Measurements from ENCODE around the gene HSPA12A. TPM values are rescaled to one million over a fixed set of nuclear protein-coding genes. Genes with fewer than 3 reads are reported as not detected.

The HSPA12A gene
- total and polyA plus RNA-seq, 3 experiments from 2014 or later: 0.04 to 0.07 TPM; not detected in 1

DNA sequence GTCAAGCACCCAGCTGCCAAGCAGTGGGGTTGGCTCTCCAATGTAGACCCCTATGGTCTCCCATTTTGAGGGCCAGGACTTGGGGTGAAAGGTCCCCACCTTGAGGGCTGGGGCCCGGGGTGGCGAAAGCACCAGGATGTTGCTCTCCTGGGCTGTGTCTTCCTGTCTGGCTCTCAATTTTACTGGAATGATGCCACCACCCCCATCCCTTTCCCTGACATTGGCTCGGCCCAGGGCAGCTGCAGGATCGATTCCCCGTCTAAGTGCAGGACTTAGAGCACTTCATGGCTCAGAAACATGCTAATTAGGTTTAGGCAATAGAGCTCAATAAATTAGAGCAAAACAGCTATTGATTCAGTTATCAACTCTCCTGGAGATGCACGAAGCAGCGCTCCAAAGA is 27.0 kb upstream of the HSPA12A start:
- Mint-ChIP-seq H3K4me3 (no peak overlapping the region), H3K27me3 (peaks cover 3 to 24% of the 10 kb centered on the region in 2 donors), H3K9me3 (no peaks in the 10 kb centered on the region), H3K27ac (no peak overlapping the region), H3K4me1 (no peaks in the 10 kb centered on the region), H3K36me3 (no peaks in the 10 kb centered on the region)
- DNase-seq: no peak
- Histone ChIP-seq H3K4me3 (ENCODE audit: low read length) (no peak overlapping the region), H3K27ac (ENCODE audit: low read depth, low read length) (no peak overlapping the region), H3K4me1 (ENCODE audit: insufficient read depth, low read length) (no peaks in the 10 kb centered on the region), H3K27me3 (ENCODE audit: insufficient read depth, low read length, poor library complexity, severe bottlenecking) (peaks cover 6% of the 10 kb centered on the region), H3K9me3 (ENCODE audit: low read length) (no peaks in the 10 kb centered on the region), H3K36me3 (ENCODE audit: insufficient read depth, low read length) (no peaks in the 10 kb centered on the region)
- CTCF ChIA-PET: no interaction called here
- POLR2A ChIA-PET: no interaction called here

DNA sequence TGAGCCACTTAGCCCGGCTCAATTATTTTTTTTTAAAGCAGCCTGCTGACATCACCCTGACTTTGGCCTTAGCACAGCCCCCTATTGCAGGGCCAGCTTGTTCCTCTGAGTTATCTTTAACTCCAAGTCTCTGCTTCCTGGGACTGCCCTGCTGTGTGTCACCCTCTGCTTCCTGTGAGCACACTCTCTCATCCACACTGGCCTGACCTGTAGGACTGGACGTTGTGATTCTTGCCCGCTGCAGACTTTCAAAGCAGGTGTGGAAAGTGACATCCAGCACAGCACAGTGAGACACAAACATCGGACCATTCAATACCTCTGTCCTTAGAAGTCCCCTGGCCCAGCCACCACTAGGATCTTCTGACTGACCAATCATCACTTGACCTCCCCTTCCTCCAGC is 26.4 kb upstream of the HSPA12A start:
- Mint-ChIP-seq H3K9me3 (no peaks in the 10 kb centered on the region), H3K27ac (no peak overlapping the region), H3K36me3 (no peaks in the 10 kb centered on the region), H3K4me3 (no peak overlapping the region), H3K4me1 (no peaks in the 10 kb centered on the region), H3K27me3 (peaks cover 3 to 24% of the 10 kb centered on the region in 2 donors)
- Histone ChIP-seq H3K27me3 (ENCODE audit: insufficient read depth, low read length, poor library complexity, severe bottlenecking) (peaks cover 6% of the 10 kb centered on the region), H3K4me1 (ENCODE audit: insufficient read depth, low read length) (no peaks in the 10 kb centered on the region), H3K4me3 (ENCODE audit: low read length) (no peak overlapping the region), H3K9me3 (ENCODE audit: low read length) (no peaks in the 10 kb centered on the region), H3K27ac (ENCODE audit: low read depth, low read length) (no peak overlapping the region), H3K36me3 (ENCODE audit: insufficient read depth, low read length) (no peaks in the 10 kb centered on the region)
- DNase-seq: no peak
- ChIA-PET CTCF (no interaction called here), POLR2A (no interaction called here)

DNA sequence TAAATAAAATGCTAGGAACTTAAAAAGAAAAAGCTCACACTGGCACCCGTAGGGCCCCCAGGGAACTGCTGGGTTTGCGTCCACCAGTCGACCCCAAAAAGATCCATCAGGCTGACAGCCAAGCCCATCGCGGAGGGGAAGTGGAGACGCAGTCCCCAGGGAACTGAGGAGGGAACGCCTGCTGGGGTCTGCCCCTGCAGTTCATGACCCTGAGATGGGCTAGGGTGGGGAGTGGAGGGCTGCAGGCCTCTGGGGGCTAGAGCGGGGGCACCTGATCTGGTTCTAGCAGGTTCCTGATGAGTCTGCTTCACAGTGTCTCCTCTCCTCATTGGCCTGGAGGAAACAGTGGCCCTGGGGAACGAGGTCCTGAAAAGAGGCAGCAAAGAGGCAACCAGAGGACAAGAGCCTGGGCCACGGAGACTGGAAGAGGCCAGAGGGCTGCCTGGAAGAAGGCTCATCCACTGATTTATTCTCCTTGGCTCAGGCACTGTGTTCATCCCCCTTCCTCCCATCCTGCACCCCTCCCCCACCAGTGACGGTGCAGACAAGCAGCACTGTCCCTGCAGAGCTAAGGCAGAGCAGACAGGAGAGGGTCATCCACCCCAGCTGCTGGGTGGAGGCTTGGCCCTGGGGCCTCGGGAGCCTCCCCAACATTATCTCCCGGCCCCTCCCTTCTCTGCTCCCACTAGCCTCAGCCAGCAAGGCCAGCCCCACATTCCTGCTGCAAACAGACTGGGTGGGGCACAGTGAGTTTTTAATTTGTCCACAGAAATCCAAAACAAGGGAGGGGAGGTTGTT is 24.7 kb upstream of the HSPA12A start:
- Histone ChIP-seq H3K36me3 (ENCODE audit: insufficient read depth, low read length) (no peaks in the 10 kb centered on the region), H3K27me3 (ENCODE audit: insufficient read depth, low read length, poor library complexity, severe bottlenecking) (peaks cover 6% of the 10 kb centered on the region), H3K9me3 (ENCODE audit: low read length) (no peaks in the 10 kb centered on the region), H3K4me3 (ENCODE audit: low read length) (no peak overlapping the region), H3K27ac (ENCODE audit: low read depth, low read length) (no peak overlapping the region), H3K4me1 (ENCODE audit: insufficient read depth, low read length) (no peaks in the 10 kb centered on the region)
- Mint-ChIP-seq H3K4me3 (no peak overlapping the region), H3K9me3 (peaks cover 0 to 1% (median 0%) of the 10 kb centered on the region in 5 donors), H3K4me1 (no peaks in the 10 kb centered on the region), H3K27ac (no peak overlapping the region), H3K27me3 (peaks cover 3 to 28% of the 10 kb centered on the region in 2 donors), H3K36me3 (no peaks in the 10 kb centered on the region)
- no peak for DNase-seq
- ChIA-PET POLR2A (no interaction called here), CTCF (interaction anchor here (1.0 kb wide), 1 partner anchor 12 kb away, joined by 3 read pairs; no protein-coding TSS in a partner anchor)

DNA sequence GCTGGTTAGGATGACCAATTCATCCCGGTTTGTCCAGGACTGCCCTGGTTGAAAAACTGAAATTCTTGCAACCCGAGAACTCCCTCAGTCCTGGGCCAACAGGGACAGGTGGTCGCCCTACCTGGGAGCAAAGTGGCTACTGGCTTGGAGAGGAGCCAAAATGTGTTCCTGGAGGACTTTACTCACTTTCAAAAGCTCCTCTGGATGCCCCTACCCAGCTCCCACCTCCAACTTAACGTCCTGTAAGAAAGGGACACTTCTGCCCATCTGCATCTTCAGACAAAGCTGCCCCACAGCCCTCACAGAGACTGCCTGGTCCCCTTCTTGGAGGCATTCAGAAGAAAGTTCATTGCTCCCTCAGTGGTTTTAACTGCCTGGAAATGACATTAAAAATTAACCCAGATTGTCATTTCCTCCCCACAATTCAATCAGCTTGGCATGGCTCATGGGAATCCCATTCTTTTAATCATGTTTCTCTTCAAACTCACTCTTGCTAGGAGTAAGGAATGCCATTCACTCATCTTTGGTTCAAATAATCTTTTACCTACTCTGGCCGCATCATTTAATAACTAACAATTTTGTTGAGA is 24.0 kb upstream of the HSPA12A start:
- no peaks in the 10 kb centered on the region for H3K9me3 ChIP-seq (ENCODE audit: low read length)
- H3K27ac Mint-ChIP-seq: no peak overlapping the region
- peaks cover 3 to 32% of the 10 kb centered on the region in 2 donors for H3K27me3 Mint-ChIP-seq
- H3K36me3 ChIP-seq (ENCODE audit: insufficient read depth, low read length): no peaks in the 10 kb centered on the region
- peaks cover 6% of the 10 kb centered on the region for H3K27me3 ChIP-seq (ENCODE audit: insufficient read depth, low read length, poor library complexity, severe bottlenecking)
- no peak overlapping the region for H3K4me3 Mint-ChIP-seq
- CTCF ChIA-PET: interaction anchor here (1.0 kb wide), 1 partner anchor 12 kb away, joined by 3 read pairs; no protein-coding TSS in a partner anchor
- no peak overlapping the region for H3K27ac ChIP-seq (ENCODE audit: low read depth, low read length)
- no peaks in the 10 kb centered on the region for H3K4me1 ChIP-seq (ENCODE audit: insufficient read depth, low read length)
- H3K9me3 Mint-ChIP-seq: peaks cover 0 to 1% (median 0%) of the 10 kb centered on the region in 5 donors
- H3K4me3 ChIP-seq (ENCODE audit: low read length): no peak overlapping the region
- H3K4me1 Mint-ChIP-seq: no peaks in the 10 kb centered on the region
- DNase-seq: no peak
- POLR2A ChIA-PET: no interaction called here
- H3K36me3 Mint-ChIP-seq: no peaks in the 10 kb centered on the region

DNA sequence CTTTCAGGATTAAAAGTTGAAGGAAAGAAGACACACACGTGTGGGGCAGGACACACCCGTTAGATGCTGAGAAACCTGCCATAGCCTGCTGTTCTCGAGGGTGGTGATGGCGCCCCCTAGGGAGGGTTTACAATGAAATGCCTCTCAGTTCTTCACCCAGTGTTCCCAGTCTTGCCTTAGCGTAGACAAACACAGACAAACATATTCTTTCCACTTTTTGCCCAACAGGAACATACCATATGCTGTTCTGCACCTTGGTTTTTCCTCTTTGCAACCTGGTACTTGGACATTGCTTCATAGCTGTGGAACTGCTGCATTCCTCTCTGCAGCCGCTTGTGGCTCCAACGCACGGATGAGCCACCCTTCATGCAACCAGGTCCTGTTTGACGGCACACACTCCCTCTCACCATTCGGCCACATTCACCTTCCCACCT is 23.3 kb upstream of the HSPA12A start:
- Histone ChIP-seq H3K27me3 (ENCODE audit: insufficient read depth, low read length, poor library complexity, severe bottlenecking) (peaks cover 6% of the 10 kb centered on the region), H3K9me3 (ENCODE audit: low read length) (no peaks in the 10 kb centered on the region), H3K36me3 (ENCODE audit: insufficient read depth, low read length) (no peaks in the 10 kb centered on the region), H3K27ac (ENCODE audit: low read depth, low read length) (no peak overlapping the region), H3K4me1 (ENCODE audit: insufficient read depth, low read length) (no peaks in the 10 kb centered on the region), H3K4me3 (ENCODE audit: low read length) (no peak overlapping the region)
- Mint-ChIP-seq H3K9me3 (peaks cover 0 to 1% (median 0%) of the 10 kb centered on the region in 5 donors), H3K4me3 (no peak overlapping the region), H3K36me3 (no peaks in the 10 kb centered on the region), H3K27me3 (peaks cover 3 to 35% of the 10 kb centered on the region in 2 donors), H3K27ac (no peak overlapping the region), H3K4me1 (no peaks in the 10 kb centered on the region)
- POLR2A ChIA-PET: no interaction called here
- DNase-seq: peak in 1 of 5 donors; percentile 28
- CTCF ChIA-PET: interaction anchor here (1.1 kb wide), 1 partner anchor 84 kb away, joined by 3 read pairs; no protein-coding TSS in a partner anchor

DNA sequence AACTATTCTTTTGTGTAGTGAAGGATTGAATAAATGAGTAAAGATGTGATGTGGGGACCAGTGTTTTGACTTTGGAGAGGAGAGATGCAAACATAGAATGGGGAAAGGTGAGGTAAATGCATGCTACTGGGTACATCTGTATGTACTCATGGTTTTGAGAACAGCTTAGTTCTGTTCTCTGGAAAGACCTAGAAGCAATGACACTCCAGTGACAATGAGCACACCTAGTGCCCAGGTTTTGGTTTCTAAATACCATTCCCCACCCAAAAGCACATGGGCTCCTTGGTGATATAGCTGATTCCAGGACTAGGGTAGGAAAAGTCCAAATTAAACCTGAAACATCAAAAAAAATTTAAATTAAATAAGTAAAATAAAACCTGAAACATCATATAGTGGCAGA is 22.6 kb upstream of the HSPA12A start:
- Mint-ChIP-seq H3K27me3 (peaks cover 3 to 32% of the 10 kb centered on the region in 2 donors), H3K4me3 (no peak overlapping the region), H3K27ac (no peak overlapping the region), H3K9me3 (peaks cover 0 to 2% (median 0%) of the 10 kb centered on the region in 5 donors), H3K36me3 (no peaks in the 10 kb centered on the region), H3K4me1 (no peaks in the 10 kb centered on the region)
- POLR2A ChIA-PET: no interaction called here
- Histone ChIP-seq H3K4me1 (ENCODE audit: insufficient read depth, low read length) (no peaks in the 10 kb centered on the region), H3K27ac (ENCODE audit: low read depth, low read length) (no peak overlapping the region), H3K27me3 (ENCODE audit: insufficient read depth, low read length, poor library complexity, severe bottlenecking) (peaks cover 6% of the 10 kb centered on the region), H3K9me3 (ENCODE audit: low read length) (no peaks in the 10 kb centered on the region), H3K36me3 (ENCODE audit: insufficient read depth, low read length) (no peaks in the 10 kb centered on the region), H3K4me3 (ENCODE audit: low read length) (no peak overlapping the region)
- CTCF ChIA-PET: interaction anchor here (1.1 kb wide), 1 partner anchor 83 kb away, joined by 3 read pairs; no protein-coding TSS in a partner anchor
- no peak for DNase-seq

DNA sequence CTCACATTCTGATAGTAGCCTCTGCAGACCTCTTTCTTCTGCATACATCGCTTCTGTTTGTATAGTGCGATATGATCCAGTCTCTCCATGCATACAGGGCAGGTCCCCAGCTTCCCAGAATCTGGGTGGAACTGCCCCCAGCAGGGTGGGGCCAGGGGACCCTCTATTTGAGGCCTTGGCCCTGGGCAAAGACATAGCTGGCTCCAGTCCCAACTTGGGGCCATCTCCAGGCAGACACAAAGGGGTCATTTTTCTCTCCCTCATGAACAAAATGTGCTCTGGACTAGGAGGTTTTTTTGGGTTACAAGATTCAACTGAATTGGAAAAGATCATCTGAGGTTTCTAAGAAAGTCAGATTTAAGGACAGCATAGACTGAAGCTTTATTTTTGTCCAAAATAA is 21.1 kb upstream of the HSPA12A start:
- peaks cover 0 to 6% (median 0%) of the 10 kb centered on the region in 5 donors for H3K9me3 Mint-ChIP-seq
- no peak overlapping the region for H3K4me3 ChIP-seq (ENCODE audit: low read length)
- no peaks in the 10 kb centered on the region for H3K4me1 ChIP-seq (ENCODE audit: insufficient read depth, low read length)
- no peak for DNase-seq
- no peak overlapping the region for H3K27ac Mint-ChIP-seq
- H3K4me1 Mint-ChIP-seq: no peaks in the 10 kb centered on the region
- H3K4me3 Mint-ChIP-seq: no peak overlapping the region
- POLR2A ChIA-PET: no interaction called here
- peaks cover 3 to 25% of the 10 kb centered on the region in 2 donors for H3K27me3 Mint-ChIP-seq
- CTCF ChIA-PET: no interaction called here
- peaks cover 6% of the 10 kb centered on the region for H3K27me3 ChIP-seq (ENCODE audit: insufficient read depth, low read length, poor library complexity, severe bottlenecking)
- no peaks in the 10 kb centered on the region for H3K36me3 Mint-ChIP-seq
- H3K9me3 ChIP-seq (ENCODE audit: low read length): no peaks in the 10 kb centered on the region
- H3K27ac ChIP-seq (ENCODE audit: low read depth, low read length): no peak overlapping the region
- H3K36me3 ChIP-seq (ENCODE audit: insufficient read depth, low read length): no peaks in the 10 kb centered on the region

DNA sequence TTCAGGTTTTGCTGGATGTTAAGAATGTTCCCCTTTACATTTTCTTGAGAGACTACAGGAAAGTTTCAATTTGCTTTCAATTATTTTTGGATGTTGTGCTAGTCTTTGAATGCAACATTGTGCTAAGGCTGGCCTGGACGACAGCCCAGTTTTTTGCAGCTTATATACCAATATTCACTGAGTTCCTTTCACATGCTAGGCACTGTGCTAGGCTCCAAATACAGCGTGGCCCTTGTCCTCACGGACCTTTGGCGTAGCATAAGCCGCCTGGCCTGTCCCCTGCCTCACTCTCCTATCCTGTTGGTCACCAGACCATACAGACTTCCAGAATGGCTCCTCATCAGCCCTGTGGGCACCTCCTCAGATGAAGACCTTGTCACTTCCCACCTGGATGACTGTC is 19.5 kb upstream of the HSPA12A start:
- peaks cover 0 to 6% (median 0%) of the 10 kb centered on the region in 5 donors for H3K9me3 Mint-ChIP-seq
- peaks cover 7 to 25% of the 10 kb centered on the region in 2 donors for H3K27me3 Mint-ChIP-seq
- DNase-seq: no peak
- Histone ChIP-seq H3K27me3 (ENCODE audit: insufficient read depth, low read length, poor library complexity, severe bottlenecking) (peaks cover 6% of the 10 kb centered on the region), H3K27ac (ENCODE audit: low read depth, low read length) (no peak overlapping the region), H3K4me1 (ENCODE audit: insufficient read depth, low read length) (no peaks in the 10 kb centered on the region), H3K9me3 (ENCODE audit: low read length) (no peaks in the 10 kb centered on the region), H3K36me3 (ENCODE audit: insufficient read depth, low read length) (no peaks in the 10 kb centered on the region), H3K4me3 (ENCODE audit: low read length) (no peak overlapping the region)
- H3K4me1 Mint-ChIP-seq: no peaks in the 10 kb centered on the region
- ChIA-PET CTCF (no interaction called here), POLR2A (no interaction called here)
- H3K4me3 Mint-ChIP-seq: no peak overlapping the region
- no peaks in the 10 kb centered on the region for H3K36me3 Mint-ChIP-seq
- no peak overlapping the region for H3K27ac Mint-ChIP-seq

Measured in CD8-positive, alpha-beta memory T cell (primary cell).